ENCODE data around the gene OR10A6. TPM values are rescaled to one million over a fixed set of nuclear protein-coding genes. Genes with fewer than 3 reads are reported as not detected.

Gene OR10A6, protein sequence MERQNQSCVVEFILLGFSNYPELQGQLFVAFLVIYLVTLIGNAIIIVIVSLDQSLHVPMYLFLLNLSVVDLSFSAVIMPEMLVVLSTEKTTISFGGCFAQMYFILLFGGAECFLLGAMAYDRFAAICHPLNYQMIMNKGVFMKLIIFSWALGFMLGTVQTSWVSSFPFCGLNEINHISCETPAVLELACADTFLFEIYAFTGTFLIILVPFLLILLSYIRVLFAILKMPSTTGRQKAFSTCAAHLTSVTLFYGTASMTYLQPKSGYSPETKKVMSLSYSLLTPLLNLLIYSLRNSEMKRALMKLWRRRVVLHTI
- total RNA-seq = not detected in 2 replicates

GRCh38 chr11:7931168-7931567, at the start of gene OR10A6:
OR10A6 (minus strand) TSS chr11:7931268; CDS start chr11:7928662, 2,606 bp downstream.

DNA sequence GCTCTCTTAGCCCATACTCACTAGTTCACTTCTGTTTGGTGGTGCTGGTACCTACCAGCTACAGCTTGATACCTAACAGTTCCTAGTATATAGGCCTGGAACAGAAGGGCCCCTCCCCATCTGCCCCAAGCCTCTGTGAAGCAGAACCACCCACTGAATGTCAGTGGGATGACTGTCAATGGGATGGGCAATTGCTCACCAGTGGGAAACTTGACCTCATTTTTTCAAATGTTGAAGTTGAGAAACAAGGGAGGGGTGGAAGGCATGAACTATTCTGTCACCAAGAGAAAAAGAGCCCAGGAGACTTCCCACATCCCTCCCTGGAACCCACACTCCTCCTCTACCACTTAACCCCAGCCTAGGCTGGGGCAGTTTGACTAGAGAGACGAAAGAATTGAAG, 34.3 kb upstream of the OR10A6 start, which contains the start of gene NLRP10:
NLRP10 (minus strand) TSS at position 62 of the 400 bp plus-strand sequence. CDS start 1,952 bp downstream, outside the sequence.

DNA sequence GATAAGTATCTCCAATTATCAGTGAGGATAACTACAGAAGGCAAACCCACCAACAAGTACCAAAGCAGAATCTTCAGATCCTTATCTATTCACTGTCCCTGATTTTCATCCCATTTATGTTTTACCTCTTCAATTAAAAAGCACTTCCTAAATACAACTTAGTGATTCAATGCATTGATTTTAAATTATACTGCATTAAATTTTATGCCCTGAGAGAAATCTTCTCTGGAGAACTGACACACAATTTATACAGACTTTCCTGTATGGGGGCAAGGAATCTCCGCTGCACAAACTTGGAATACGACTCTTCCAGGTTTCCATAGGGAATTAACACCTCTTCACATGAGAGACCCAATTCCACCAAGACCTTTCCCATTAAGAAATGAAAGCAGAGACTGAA, 10.5 kb upstream of the OR10A6 start, which contains the start of gene OR10A3:
OR10A3 (minus strand) TSS at position 101 of the 400 bp plus-strand sequence. CDS start 2,188 bp downstream, outside the sequence.

Other genes with a start within 250 kb of the OR10A6 start
- not detected in 2 replicates for gene OVCH2, start 224.8 kb downstream of the OR10A6 start, total RNA-seq
- not detected in 2 replicates for gene OR5P2, start 134.3 kb downstream of the OR10A6 start, total RNA-seq
- not detected in 2 replicates for gene OR5P3, start 100.4 kb downstream of the OR10A6 start, total RNA-seq
- not detected in 2 replicates for gene OR10A3, start 10.4 kb upstream of the OR10A6 start, total RNA-seq
- gene NLRP10, start 34.2 kb upstream of the OR10A6 start, total RNA-seq = not detected in 2 replicates
- gene EIF3F, start 56.1 kb upstream of the OR10A6 start, total RNA-seq = 259 and 264 TPM in 2 replicates
- gene TUB, start 149.9 kb upstream of the OR10A6 start, total RNA-seq = 7.6 and 10.9 TPM in 2 replicates
- gene RIC3, start 237.8 kb upstream of the OR10A6 start, total RNA-seq = not detected in 2 replicates